Measurements from ENCODE around the gene TRAPPC8. TPM values are rescaled to one million over a fixed set of nuclear protein-coding genes. Genes with fewer than 3 reads are reported as not detected.
"Not testable (repeated sequence)": the region's sequence is repeated elsewhere in the genome, so short reads cannot be mapped to it uniquely, and the experiment has no call there.

TRAPPC8 gene
- total RNA-seq, 1 donor from 2014 or later: 37.3 TPM

- DNase-seq (ENCODE audit: low read depth): no peak
Measured at GRCh38 chr18:31801078-31801477, 141.8 kb downstream of the TRAPPC8 start.

DNA sequence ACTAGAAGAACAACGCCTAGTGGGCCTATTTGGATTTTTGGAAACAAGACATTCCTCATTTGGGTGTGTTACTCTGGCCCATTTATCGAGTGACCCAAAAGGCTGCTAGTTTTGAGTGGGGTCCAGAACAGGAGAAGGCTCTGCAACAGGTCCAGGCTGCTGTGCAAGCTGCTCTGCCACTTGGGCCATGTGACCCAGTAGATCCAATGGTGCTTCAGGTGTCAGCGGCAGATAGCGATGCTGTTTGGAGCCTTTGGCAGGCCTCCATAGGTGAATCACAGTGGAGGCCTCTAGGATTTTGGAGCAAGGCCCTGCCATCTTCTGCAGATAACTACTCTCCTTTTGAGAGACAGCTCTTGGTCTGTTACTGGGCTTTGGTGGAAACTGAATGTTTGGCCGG is 143.7 kb downstream of the TRAPPC8 start:
- DNase-seq (ENCODE audit: low read depth): not testable (repeated sequence)

DNA sequence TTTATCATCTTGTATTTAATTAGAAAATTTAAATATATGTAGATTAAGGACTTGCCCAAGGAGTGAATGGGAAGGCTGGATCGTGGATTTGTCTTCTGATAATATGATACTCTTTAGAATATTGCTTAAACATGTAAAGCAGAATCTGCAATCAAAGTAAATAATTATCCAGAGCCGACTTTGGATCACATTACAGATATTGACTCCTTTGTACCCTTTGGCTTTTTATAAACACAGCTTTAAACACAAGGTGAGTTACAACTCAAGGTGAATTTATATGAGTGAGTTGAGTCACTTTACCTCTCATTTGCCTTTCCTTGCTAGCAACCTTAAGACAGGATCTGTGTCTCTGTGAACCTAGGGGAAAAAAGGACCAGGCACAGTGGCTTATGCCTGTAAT is 144.5 kb downstream of the TRAPPC8 start:
- no peak for DNase-seq (ENCODE audit: low read depth)

DNA sequence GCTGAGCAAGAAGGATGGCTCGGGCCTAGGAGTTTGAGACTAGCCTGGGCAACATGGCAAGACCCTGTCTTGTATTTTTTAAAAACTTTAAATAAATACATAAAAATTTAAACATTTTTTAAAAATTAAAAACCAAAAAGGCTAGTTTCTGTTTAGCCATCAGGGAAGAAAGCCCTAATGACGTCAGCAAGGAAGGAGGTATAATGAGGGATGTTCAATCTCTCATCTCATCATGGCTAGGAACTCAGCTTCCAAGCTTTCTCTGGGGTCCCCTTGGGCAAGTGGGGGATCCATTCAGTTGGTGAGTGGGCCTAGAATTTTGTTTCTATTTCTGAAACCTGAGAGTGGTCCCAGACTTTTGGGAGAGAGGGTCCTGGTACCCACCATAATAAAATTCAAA is 147.2 kb downstream of the TRAPPC8 start:
- DNase-seq (ENCODE audit: low read depth): no peak

GRCh38 chr18:31793531-31793930 is 149.4 kb downstream of the TRAPPC8 start:
- no peak for DNase-seq (ENCODE audit: low read depth)

- no peak for DNase-seq (ENCODE audit: low read depth)
Measured at GRCh38 chr18:31792580-31792911, 150.4 kb downstream of the TRAPPC8 start.

DNA sequence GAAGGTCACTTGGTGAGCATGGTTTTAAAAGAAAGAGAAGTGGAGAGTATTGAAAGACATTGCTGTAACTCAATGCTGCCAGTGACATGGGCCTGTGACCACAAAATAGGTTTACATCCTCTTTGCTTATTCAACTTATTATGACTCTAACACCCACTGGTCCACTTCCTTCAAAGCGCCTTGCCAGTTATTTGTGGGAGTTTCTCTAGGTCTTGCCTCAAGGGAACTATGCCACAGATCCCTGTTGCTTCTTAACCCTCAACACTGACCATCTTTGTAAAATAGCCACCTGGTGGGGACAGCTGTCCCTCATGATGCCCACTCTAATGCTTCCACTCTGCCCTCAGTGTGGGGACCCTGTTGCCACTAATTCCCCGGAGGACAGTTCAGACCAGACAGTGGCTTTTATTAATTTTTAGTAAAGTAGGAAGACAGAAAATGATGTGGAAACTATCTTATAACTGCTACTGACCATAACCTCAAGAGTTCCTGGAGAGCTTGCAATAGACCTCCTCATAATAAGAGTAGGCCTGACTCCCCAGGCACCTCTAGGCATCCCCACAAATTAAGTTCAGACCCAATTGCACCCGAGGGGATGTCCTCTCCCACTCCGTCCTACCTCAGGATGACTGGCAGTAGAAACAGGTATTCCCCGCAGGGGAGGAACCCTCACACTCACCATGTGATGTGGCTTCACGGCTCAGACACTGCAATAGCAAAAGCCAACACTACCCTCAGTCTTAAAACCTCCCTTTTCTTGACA is 150.9 kb downstream of the TRAPPC8 start:
- DNase-seq (ENCODE audit: low read depth): no peak

- no peak for DNase-seq (ENCODE audit: low read depth)
Measured at GRCh38 chr18:31789409-31789808, 153.5 kb downstream of the TRAPPC8 start.

DNA sequence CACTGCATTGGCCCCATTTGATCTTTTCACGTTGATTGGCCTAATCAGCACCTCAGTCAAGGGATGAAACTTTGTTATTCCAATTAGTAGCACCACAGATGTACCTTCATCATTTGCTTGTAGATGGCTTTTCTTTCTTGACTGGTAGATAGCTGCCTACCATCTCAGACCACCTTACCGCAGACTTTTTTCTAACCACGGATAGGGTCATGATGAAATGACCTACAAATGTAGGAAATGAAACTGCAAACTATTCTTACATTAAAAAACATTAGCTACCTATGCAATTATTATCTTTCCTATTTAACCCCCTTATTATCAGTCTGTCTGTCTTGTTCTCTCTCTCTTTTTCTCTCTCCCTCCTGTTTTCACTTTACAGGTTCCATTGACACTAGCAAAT is 159.9 kb downstream of the TRAPPC8 start:
- DNase-seq (ENCODE audit: low read depth): no peak

Other genes with a start within 250 kb of the TRAPPC8 start
- not detected in 2 replicates for gene SLC25A52, start 182.2 kb downstream of the TRAPPC8 start, total RNA-seq
- gene RNF125, start 75.7 kb upstream of the TRAPPC8 start, total RNA-seq: 1.7 and 2.9 TPM in 2 replicates
- gene RNF138, start 148.7 kb upstream of the TRAPPC8 start, total RNA-seq: 10.2 and 30.7 TPM in 2 replicates
- gene MEP1B, start 246.9 kb upstream of the TRAPPC8 start, total RNA-seq: 0.08 TPM in 1 of 2 replicates, not detected in the other